ENCODE measurements around the gene CTNNA3. TPM values are rescaled to one million over a fixed set of nuclear protein-coding genes. Genes with fewer than 3 reads are reported as not detected.

CTNNA3 gene
- total RNA-seq, 4 donors from 2014 or later: 0.68 to 75.2 (median 1.4) TPM

DNA sequence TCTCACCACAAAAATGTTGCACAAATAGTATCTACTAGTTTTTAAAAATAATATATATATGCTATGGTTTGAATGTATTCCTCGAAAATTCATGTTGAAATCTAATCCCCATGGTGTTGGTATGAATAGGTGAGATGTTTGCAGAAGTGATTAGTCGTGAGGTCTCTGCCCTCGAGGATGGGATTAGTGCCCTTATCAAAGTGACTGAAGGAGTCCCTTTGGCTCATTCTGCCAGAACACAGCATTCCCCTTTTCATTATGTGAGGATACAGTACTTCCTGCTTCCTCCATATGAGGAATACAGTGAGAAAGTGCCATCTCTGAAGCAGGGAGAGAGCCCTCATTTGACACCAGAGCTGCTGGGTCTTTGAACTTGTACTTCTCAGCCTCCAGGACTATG is 1547.7 kb downstream of the CTNNA3 start:
- Histone ChIP-seq H3K4me3 (no peak overlapping the region), H3K9me3 (no peaks in the 10 kb centered on the region), H3K27me3 (no peaks in the 10 kb centered on the region), H3K27ac (no peak overlapping the region), H3K36me3 (no peaks in the 10 kb centered on the region), H3K4me1 (no peaks in the 10 kb centered on the region)
- TF ChIP-seq POLR2AphosphoS5 (IDR thresholded peaks at IDR 0.05) (no peak), POLR2A (IDR thresholded peaks at IDR 0.05) (no peak), EP300 (IDR thresholded peaks at IDR 0.05; ENCODE audit: low read depth) (no peak)
- TF ChIP-seq, protein P1, sequence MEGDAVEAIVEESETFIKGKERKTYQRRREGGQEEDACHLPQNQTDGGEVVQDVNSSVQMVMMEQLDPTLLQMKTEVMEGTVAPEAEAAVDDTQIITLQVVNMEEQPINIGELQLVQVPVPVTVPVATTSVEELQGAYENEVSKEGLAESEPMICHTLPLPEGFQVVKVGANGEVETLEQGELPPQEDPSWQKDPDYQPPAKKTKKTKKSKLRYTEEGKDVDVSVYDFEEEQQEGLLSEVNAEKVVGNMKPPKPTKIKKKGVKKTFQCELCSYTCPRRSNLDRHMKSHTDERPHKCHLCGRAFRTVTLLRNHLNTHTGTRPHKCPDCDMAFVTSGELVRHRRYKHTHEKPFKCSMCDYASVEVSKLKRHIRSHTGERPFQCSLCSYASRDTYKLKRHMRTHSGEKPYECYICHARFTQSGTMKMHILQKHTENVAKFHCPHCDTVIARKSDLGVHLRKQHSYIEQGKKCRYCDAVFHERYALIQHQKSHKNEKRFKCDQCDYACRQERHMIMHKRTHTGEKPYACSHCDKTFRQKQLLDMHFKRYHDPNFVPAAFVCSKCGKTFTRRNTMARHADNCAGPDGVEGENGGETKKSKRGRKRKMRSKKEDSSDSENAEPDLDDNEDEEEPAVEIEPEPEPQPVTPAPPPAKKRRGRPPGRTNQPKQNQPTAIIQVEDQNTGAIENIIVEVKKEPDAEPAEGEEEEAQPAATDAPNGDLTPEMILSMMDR (IDR thresholded peaks at IDR 0.05): no peak
- in situ Hi-C loops (cut with MboI; ENCODE audit: low pct_ligation_motif_present in 1 of 4, low pct_unique_long_range_greater_than_20kb in 1 of 4, low sequenced_read_pairs in 3 of 4): no loop called here
- WGBS, 2 donors (ENCODE audit: low coverage in 1 of 2): 74 to 90% methylated on average over 2 to 3 of the region's 3 CpGs
- no peak for DNase-seq
- intact Hi-C loops (cut with DNase I; ENCODE audit: low total_unique reads): no loop called here

DNA sequence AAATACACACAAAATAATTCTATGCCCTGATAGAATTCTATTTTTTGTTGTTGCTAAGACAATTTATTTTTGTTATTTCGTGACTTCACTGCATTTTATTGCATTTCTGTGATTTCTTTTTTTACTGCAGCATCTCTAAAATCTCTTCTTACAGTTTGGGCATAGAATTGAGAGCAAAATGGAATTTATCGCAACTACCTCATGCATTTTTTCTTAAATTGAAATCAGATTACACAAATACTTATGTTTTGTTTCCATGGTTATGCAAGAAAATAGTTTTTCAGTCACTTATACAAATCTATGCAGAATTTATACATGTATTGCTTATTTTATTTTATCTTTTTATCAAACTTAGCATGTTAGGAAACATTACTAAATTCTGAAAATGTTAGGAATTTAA is 1552.0 kb downstream of the CTNNA3 start:
- Histone ChIP-seq H3K4me1 (no peaks in the 10 kb centered on the region), H3K9me3 (no peaks in the 10 kb centered on the region), H3K36me3 (no peaks in the 10 kb centered on the region), H3K27ac (no peak overlapping the region), H3K4me3 (no peak overlapping the region), H3K27me3 (no peaks in the 10 kb centered on the region)
- intact Hi-C loops (cut with DNase I; ENCODE audit: low total_unique reads): no loop called here
- in situ Hi-C loops (cut with MboI; ENCODE audit: low pct_ligation_motif_present in 1 of 4, low pct_unique_long_range_greater_than_20kb in 1 of 4, low sequenced_read_pairs in 3 of 4): no loop called here
- TF ChIP-seq POLR2A (IDR thresholded peaks at IDR 0.05) (no peak), EP300 (IDR thresholded peaks at IDR 0.05; ENCODE audit: low read depth) (no peak), POLR2AphosphoS5 (IDR thresholded peaks at IDR 0.05) (no peak)
- TF ChIP-seq, protein P1 (IDR thresholded peaks at IDR 0.05): no peak
- 71 to 72% methylated on average over 2 of the region's 2 CpGs for WGBS, 2 donors (ENCODE audit: low coverage in 1 of 2)
- DNase-seq: no peak

DNA sequence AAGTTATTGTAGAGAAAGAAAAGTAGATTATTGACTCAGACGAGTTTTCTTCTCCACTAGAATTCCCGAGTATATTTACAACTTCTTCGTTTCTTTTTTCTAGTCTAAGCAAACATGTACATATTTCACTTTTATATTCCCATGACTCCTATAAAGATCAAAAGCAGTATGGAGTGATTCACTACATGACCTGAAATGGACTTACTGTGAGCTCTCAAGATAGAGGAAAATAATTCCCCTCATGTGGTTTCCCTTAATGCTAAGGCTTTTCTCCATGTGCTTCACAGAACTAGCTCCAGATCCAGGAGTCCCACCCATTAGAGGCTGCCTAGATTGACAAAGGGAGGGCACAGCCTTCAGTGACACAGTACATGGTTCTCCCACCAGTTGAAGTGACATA is 1593.2 kb downstream of the CTNNA3 start:
- Histone ChIP-seq H3K36me3 (no peaks in the 10 kb centered on the region), H3K4me1 (no peaks in the 10 kb centered on the region), H3K9me3 (no peaks in the 10 kb centered on the region), H3K27me3 (no peaks in the 10 kb centered on the region), H3K27ac (no peak overlapping the region), H3K4me3 (no peak overlapping the region)
- intact Hi-C loops (cut with DNase I; ENCODE audit: low total_unique reads) (no loop called here), in situ Hi-C loops (cut with MboI; ENCODE audit: low pct_ligation_motif_present in 1 of 4, low pct_unique_long_range_greater_than_20kb in 1 of 4, low sequenced_read_pairs in 3 of 4) (no loop called here)
- TF ChIP-seq, protein P1 (IDR thresholded peaks at IDR 0.05): no peak
- TF ChIP-seq POLR2AphosphoS5 (IDR thresholded peaks at IDR 0.05): no peak
- TF ChIP-seq POLR2A (IDR thresholded peaks at IDR 0.05): no peak
- no peak for TF ChIP-seq EP300 (IDR thresholded peaks at IDR 0.05; ENCODE audit: low read depth)
- DNase-seq: no peak
- 20 to 41% methylated on average over 3 of the region's 3 CpGs for WGBS, 2 donors (ENCODE audit: low coverage in 1 of 2)

DNA sequence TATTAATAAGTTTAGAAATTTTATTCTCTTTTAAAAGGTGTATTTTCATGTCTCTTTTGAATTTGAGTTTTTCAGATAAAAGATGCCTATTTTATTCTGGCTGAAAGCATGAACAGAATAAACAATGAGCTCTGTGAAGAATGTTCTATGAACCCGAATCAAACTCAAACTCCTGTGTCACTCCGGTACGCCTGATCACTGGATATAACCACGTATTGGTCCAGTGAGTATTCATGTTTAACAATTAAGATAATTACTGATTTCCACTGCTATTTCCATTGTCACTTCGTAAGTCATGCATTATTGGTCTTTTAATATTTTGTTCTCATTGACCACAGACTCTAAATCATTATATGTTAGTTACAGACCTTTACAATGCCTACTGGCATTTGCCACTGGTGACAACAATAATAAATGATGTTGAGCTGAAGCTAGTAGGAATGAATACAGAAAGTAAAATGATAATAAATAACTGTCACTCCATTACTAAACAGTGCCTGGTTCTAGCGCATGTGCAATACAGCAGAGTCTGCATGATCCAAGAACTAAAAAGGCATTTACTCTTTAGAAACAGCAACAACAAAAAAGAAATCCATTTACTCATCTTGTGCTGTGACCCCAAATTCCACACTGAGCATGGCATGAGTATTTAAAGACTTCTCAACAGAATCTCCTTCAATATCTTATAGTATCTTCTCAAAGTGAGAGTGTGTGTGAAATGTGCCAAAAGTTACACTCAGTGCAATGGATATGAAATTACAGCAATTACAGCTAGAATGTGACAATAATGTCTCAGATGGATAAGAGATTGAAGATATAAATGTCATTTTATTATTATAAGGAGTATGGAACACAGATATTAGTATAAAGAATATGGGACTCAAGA is 1597.2 kb downstream of the CTNNA3 start:
- Histone ChIP-seq H3K4me3 (no peak overlapping the region), H3K27me3 (no peaks in the 10 kb centered on the region), H3K36me3 (no peaks in the 10 kb centered on the region), H3K9me3 (no peaks in the 10 kb centered on the region), H3K27ac (no peak overlapping the region), H3K4me1 (no peaks in the 10 kb centered on the region)
- WGBS, 2 donors (ENCODE audit: low coverage in 1 of 2): 71 to 81% methylated on average over 6 of the region's 6 CpGs
- in situ Hi-C loops (cut with MboI; ENCODE audit: low pct_ligation_motif_present in 1 of 4, low pct_unique_long_range_greater_than_20kb in 1 of 4, low sequenced_read_pairs in 3 of 4) (no loop called here), intact Hi-C loops (cut with DNase I; ENCODE audit: low total_unique reads) (no loop called here)
- no peak for TF ChIP-seq POLR2AphosphoS5 (IDR thresholded peaks at IDR 0.05)
- TF ChIP-seq, protein P1 (IDR thresholded peaks at IDR 0.05): no peak
- TF ChIP-seq POLR2A (IDR thresholded peaks at IDR 0.05): no peak
- TF ChIP-seq EP300 (IDR thresholded peaks at IDR 0.05; ENCODE audit: low read depth): no peak
- no peak for DNase-seq
